H9 (cell line): Measurements from ENCODE around the gene CCDC121. TPM values are rescaled to one million over a fixed set of nuclear protein-coding genes. Genes with fewer than 3 reads are reported as not detected.

Experiments
- DNase-seq: peaks from one replicate; pipeline ENCODE4 v3.0.0-alpha.2; 2017
- H2AFZ ChIP-seq: one replicate; pipeline ENCODE4 v1.6.1; 2013; ENCODE audit warnings: mild to moderate bottlenecking, low read length, control low read depth, moderate library complexity
- H2AK5ac ChIP-seq: 2 replicates; pipeline ENCODE4 v1.6.1; 2013; ENCODE audit warnings: low read length, control low read depth, mixed read lengths; ENCODE audit not compliant: insufficient read length
- H2BK120ac ChIP-seq: one replicate; pipeline ENCODE4 v1.6.1; 2013; ENCODE audit warnings: low read depth, mild to moderate bottlenecking, low read length, control low read depth, inconsistent platforms; ENCODE audit not compliant: poor library complexity, severe bottlenecking
- H2BK12ac ChIP-seq: 2 replicates; pipeline ENCODE4 v1.6.1; 2013; ENCODE audit warnings: low read length, control low read depth, mixed read lengths, low read depth; ENCODE audit not compliant: insufficient read length
- H2BK15ac ChIP-seq: 2 replicates; pipeline ENCODE4 v1.6.1; 2013; ENCODE audit warnings: low read depth, low read length, control low read depth
- H2BK20ac ChIP-seq: one replicate; pipeline ENCODE4 v1.6.1; 2013; ENCODE audit warnings: low read depth, mild to moderate bottlenecking, low read length, control low read depth, inconsistent platforms; ENCODE audit not compliant: poor library complexity, severe bottlenecking
- H2BK5ac ChIP-seq: 2 replicates; pipeline ENCODE4 v1.6.1; 2013; ENCODE audit warnings: low read length, control low read depth, mixed read lengths; ENCODE audit not compliant: insufficient read length
- H3K14ac ChIP-seq: 2 replicates; pipeline ENCODE4 v1.6.1; 2013; ENCODE audit warnings: low read length, control low read depth; ENCODE audit not compliant: insufficient read depth
- H3K18ac ChIP-seq: 2 replicates; pipeline ENCODE4 v1.6.1; 2013; ENCODE audit warnings: low read depth, mild to moderate bottlenecking, mixed read lengths, low read length, control low read depth; ENCODE audit not compliant: insufficient read length
- H3K23ac ChIP-seq: 2 replicates; pipeline ENCODE4 v1.6.1; 2013; ENCODE audit warnings: low read length, control low read depth, mixed read lengths, low read depth; ENCODE audit not compliant: insufficient read length
- H3K23me2 ChIP-seq: 2 replicates; pipeline ENCODE4 v1.6.1; 2013; ENCODE audit warnings: low read depth, mild to moderate bottlenecking, mixed read lengths, low read length, control low read depth; ENCODE audit not compliant: insufficient read length, poor library complexity, severe bottlenecking
- H3K27ac ChIP-seq: 2 replicates; pipeline ENCODE4 v1.5.1; 2013; ENCODE audit warnings: low read length, control low read depth, mixed read lengths, low read depth; ENCODE audit not compliant: insufficient read length
- H3K27me3 ChIP-seq: 2 replicates; pipeline ENCODE4 v1.6.1; 2013; ENCODE audit warnings: low read length, control low read depth, inconsistent platforms; ENCODE audit not compliant: insufficient read depth
- H3K4ac ChIP-seq: 2 replicates; pipeline ENCODE4 v1.6.1; 2013; ENCODE audit warnings: low read depth, mild to moderate bottlenecking, control low read depth, inconsistent platforms, low read length, moderate library complexity
- H3K4me1 ChIP-seq: 2 replicates; pipeline ENCODE4 v1.6.1; 2013; ENCODE audit warnings: low read length, control low read depth, inconsistent platforms; ENCODE audit not compliant: insufficient read depth
- H3K4me2 ChIP-seq: 2 replicates; pipeline ENCODE4 v1.6.1; 2013; ENCODE audit warnings: low read length, control low read depth, mixed read lengths; ENCODE audit not compliant: insufficient read length, insufficient read depth
- H3K56ac ChIP-seq: 2 replicates; pipeline ENCODE4 v1.6.1; 2013; ENCODE audit warnings: low read depth, mild to moderate bottlenecking, mixed read lengths, low read length, control low read depth; ENCODE audit not compliant: insufficient read length
- H3K79me1 ChIP-seq: 2 replicates; pipeline ENCODE4 v1.6.1; 2013; ENCODE audit warnings: low read depth, mild to moderate bottlenecking, moderate library complexity, low read length, control low read depth, inconsistent platforms; ENCODE audit not compliant: insufficient read depth, poor library complexity, severe bottlenecking
- H3K79me2 ChIP-seq: 2 replicates; pipeline ENCODE4 v1.6.1; 2013; ENCODE audit warnings: low read length, control low read depth, inconsistent platforms; ENCODE audit not compliant: insufficient read depth
- H3K9ac ChIP-seq: 2 replicates; pipeline ENCODE4 v1.6.1; 2013; ENCODE audit warnings: low read length, control low read depth, mixed read lengths; ENCODE audit not compliant: insufficient read length; ENCODE audit errors: extremely low read depth
- H3K9me3 ChIP-seq: one replicate; pipeline ENCODE4 v1.6.1; 2013; ENCODE audit warnings: low read depth, low read length, inconsistent platforms; ENCODE audit not compliant: control insufficient read depth
- H3T11ph ChIP-seq: one replicate; pipeline ENCODE4 v1.6.1; 2013; ENCODE audit warnings: mild to moderate bottlenecking, low read length, control low read depth, inconsistent platforms
- H4K20me1 ChIP-seq: one replicate; pipeline ENCODE4 v1.6.1; 2013; ENCODE audit not compliant: control insufficient read depth, insufficient read length, insufficient read depth
- H4K5ac ChIP-seq: 2 replicates; pipeline ENCODE4 v1.6.1; 2013; ENCODE audit warnings: low read depth, mild to moderate bottlenecking, mixed read lengths, low read length, control low read depth; ENCODE audit not compliant: insufficient read length
- H4K8ac ChIP-seq: replicated peaks from 2 replicates; pipeline ENCODE4 v1.6.1; 2013; ENCODE audit warnings: low read length, control low read depth, mixed read lengths, low read depth; ENCODE audit not compliant: insufficient read length
- H4K91ac ChIP-seq: 2 replicates; pipeline ENCODE4 v1.6.1; 2013; ENCODE audit warnings: low read depth, mild to moderate bottlenecking, moderate library complexity, mixed read lengths, low read length, control low read depth; ENCODE audit not compliant: insufficient read length
- H3K27ac Mint-ChIP-seq, 3 experiments: 2 replicates in 2 of 3; 3 replicates in 1 of 3; pipeline ENCODE4 v1.8.0; 2020 to 2021; ENCODE audit warnings: mixed read lengths in 3 of 3, mild to moderate bottlenecking in 1 of 3, moderate library complexity in 1 of 3
- H3K27me3 Mint-ChIP-seq: 2 replicates; pipeline ENCODE4 v1.8.0; 2021; ENCODE audit warnings: low read depth, mild to moderate bottlenecking, moderate library complexity, mixed read lengths
- H3K36me3 Mint-ChIP-seq, 3 experiments: 2 replicates in 2 of 3; 3 replicates in 1 of 3; pipeline ENCODE4 v1.8.0; 2020 to 2021; ENCODE audit warnings: low read depth in 3 of 3, mixed read lengths in 3 of 3; ENCODE audit not compliant: insufficient read depth in 1 of 3
- H3K4me1 Mint-ChIP-seq, 2 experiments: 2 replicates each; pipeline ENCODE4 v1.8.0; 2020; ENCODE audit warnings: mixed read lengths in 2 of 2
- H3K4me3 Mint-ChIP-seq, 2 experiments: 2 replicates in 1 of 2; 3 replicates in 1 of 2; pipeline ENCODE4 v1.8.0; 2020 to 2021; ENCODE audit warnings: mild to moderate bottlenecking in 2 of 2, mixed read lengths in 2 of 2, moderate library complexity in 1 of 2
- H3K9me3 Mint-ChIP-seq, 2 experiments: 2 replicates in 1 of 2; 3 replicates in 1 of 2; pipeline ENCODE4 v1.8.0; 2020; ENCODE audit warnings: mild to moderate bottlenecking in 2 of 2, mixed read lengths in 2 of 2, moderate library complexity in 1 of 2
- WGBS: extraction: QIAGEN DNeasy Blood & Tissue Kit; methylation state at CpG from one replicate; pipeline ENCODE4 v1.1.7; 2013; ENCODE audit warnings: missing lambda C conversion rate, low lambda C conversion rate, mixed read lengths; ENCODE audit not compliant: insufficient read length; ENCODE audit errors: extremely low coverage; 5-methylcytosine and 5-hydroxymethylcytosine counted together
- total RNA-seq: library from RNA; stranded (reverse); gene quantifications from 2 replicates; pipeline ENCODE4 v1.2.1, GENCODE V29; 2021
- TF ChIP-seq, protein P1 (sequence below): fragments of 200-600 bp; sonication (generic); conservative IDR thresholded peaks from 3 replicates; pipeline ENCODE4 v1.8.0; 2021; ENCODE audit warnings: antibody characterized with exemption, mild to moderate bottlenecking

CCDC121 gene
- total RNA-seq, 1 experiment from 2014 or later = 1.2 TPM

- no peaks in the 10 kb centered on the region for H3K23me2 ChIP-seq
- H4K8ac ChIP-seq = no peak overlapping the region
- no peak overlapping the region for H3K23ac ChIP-seq
- no peak overlapping the region for H3K4ac ChIP-seq
- no peak overlapping the region for H2BK12ac ChIP-seq
- TF ChIP-seq, protein P1, sequence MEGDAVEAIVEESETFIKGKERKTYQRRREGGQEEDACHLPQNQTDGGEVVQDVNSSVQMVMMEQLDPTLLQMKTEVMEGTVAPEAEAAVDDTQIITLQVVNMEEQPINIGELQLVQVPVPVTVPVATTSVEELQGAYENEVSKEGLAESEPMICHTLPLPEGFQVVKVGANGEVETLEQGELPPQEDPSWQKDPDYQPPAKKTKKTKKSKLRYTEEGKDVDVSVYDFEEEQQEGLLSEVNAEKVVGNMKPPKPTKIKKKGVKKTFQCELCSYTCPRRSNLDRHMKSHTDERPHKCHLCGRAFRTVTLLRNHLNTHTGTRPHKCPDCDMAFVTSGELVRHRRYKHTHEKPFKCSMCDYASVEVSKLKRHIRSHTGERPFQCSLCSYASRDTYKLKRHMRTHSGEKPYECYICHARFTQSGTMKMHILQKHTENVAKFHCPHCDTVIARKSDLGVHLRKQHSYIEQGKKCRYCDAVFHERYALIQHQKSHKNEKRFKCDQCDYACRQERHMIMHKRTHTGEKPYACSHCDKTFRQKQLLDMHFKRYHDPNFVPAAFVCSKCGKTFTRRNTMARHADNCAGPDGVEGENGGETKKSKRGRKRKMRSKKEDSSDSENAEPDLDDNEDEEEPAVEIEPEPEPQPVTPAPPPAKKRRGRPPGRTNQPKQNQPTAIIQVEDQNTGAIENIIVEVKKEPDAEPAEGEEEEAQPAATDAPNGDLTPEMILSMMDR = no peak
- no peak overlapping the region for H2BK5ac ChIP-seq
- no peak overlapping the region for H2BK20ac ChIP-seq
- no peak overlapping the region for H3K14ac ChIP-seq
- Mint-ChIP-seq H3K9me3 (no peaks in the 10 kb centered on the region), H3K36me3 (peaks cover 23 to 63% (median 59%) of the 10 kb centered on the region in 3 experiments; a peak in 6 of 7 replicates), H3K4me1 (no peaks in the 10 kb centered on the region), H3K4me3 (no peak overlapping the region), H3K27ac (no peak overlapping the region), H3K27me3 (no peaks in the 10 kb centered on the region)
- no peak overlapping the region for H3T11ph ChIP-seq
- no peaks in the 10 kb centered on the region for H3K4me1 ChIP-seq
- no peaks in the 10 kb centered on the region for H3K9me3 ChIP-seq
- H2AFZ ChIP-seq = no peak overlapping the region
- no peak overlapping the region for H4K91ac ChIP-seq
- H2BK120ac ChIP-seq = no peak overlapping the region
- H3K4me2 ChIP-seq = no peak overlapping the region
- H4K20me1 ChIP-seq = no peaks in the 10 kb centered on the region
- no CpG with 5 or more reads among the region's 3 CpGs for WGBS
- H3K27ac ChIP-seq = no peak overlapping the region
- H3K79me1 ChIP-seq = no peaks in the 10 kb centered on the region
- H3K18ac ChIP-seq = no peak overlapping the region
- H3K27me3 ChIP-seq = no peaks in the 10 kb centered on the region; the same call in 1 of the 2 replicates
- no peak overlapping the region for H2BK15ac ChIP-seq
- no peak for DNase-seq
- H3K9ac ChIP-seq = no peak overlapping the region
- H4K5ac ChIP-seq = no peak overlapping the region
- no peak overlapping the region for H2AK5ac ChIP-seq
- H3K79me2 ChIP-seq = no peaks in the 10 kb centered on the region
- H3K56ac ChIP-seq = no peak overlapping the region
These were observed 13.5 kb downstream of the CCDC121 start for GRCh38 chr2:27615316-27615715.
